Measurements from ENCODE around the gene ATXN7L1. TPM values are rescaled to one million over a fixed set of nuclear protein-coding genes. Genes with fewer than 3 reads are reported as not detected.

The ATXN7L1 gene
- total RNA-seq, 1 donor from 2014 or later = 7.7 TPM

GRCh38 chr7:105689067-105689819, 187.2 kb downstream of the ATXN7L1 start:
- DNase-seq (ENCODE audit: low spot score in 2 of 2) = no peak
- FAIRE-seq = no peak

GRCh38 chr7:105688617-105689016, 187.8 kb downstream of the ATXN7L1 start:
- FAIRE-seq = no peak
- no peak for DNase-seq (ENCODE audit: low spot score in 2 of 2)

- DNase-seq (ENCODE audit: low spot score in 2 of 2) (no peak), FAIRE-seq (no peak)
Measured at GRCh38 chr7:105685161-105685560, 191.2 kb downstream of the ATXN7L1 start.

GRCh38 chr7:105682341-105683060, 193.9 kb downstream of the ATXN7L1 start:
- DNase-seq (ENCODE audit: low spot score in 2 of 2) = no peak
- no peak for FAIRE-seq

GRCh38 chr7:105680505-105681187, 195.8 kb downstream of the ATXN7L1 start:
- DNase-seq (ENCODE audit: low spot score in 2 of 2) (no peak), FAIRE-seq (no peak)

- no peak for DNase-seq (ENCODE audit: low spot score in 2 of 2)
Measured at GRCh38 chr7:105678811-105679495, 197.4 kb downstream of the ATXN7L1 start.

GRCh38 chr7:105677817-105678573, 198.4 kb downstream of the ATXN7L1 start:
- DNase-seq (ENCODE audit: low spot score in 2 of 2) = no peak
- no peak for FAIRE-seq

More at GRCh38 chr7:105678811-105679495, 197.4 kb downstream of the ATXN7L1 start:
- FAIRE-seq = no peak

- DNase-seq (ENCODE audit: low spot score in 2 of 2) (no peak), FAIRE-seq (no peak)
Measured at GRCh38 chr7:105677410-105677730, 199.0 kb downstream of the ATXN7L1 start.

- no peak for FAIRE-seq
Measured at GRCh38 chr7:105675934-105676371, 200.4 kb downstream of the ATXN7L1 start.

GRCh38 chr7:105674200-105674920, 202.0 kb downstream of the ATXN7L1 start:
- FAIRE-seq (no peak), DNase-seq (ENCODE audit: low spot score in 2 of 2) (no peak)

More at GRCh38 chr7:105675934-105676371, 200.4 kb downstream of the ATXN7L1 start:
- DNase-seq (ENCODE audit: low spot score in 2 of 2) = no peak

GRCh38 chr7:105673367-105674084, 202.9 kb downstream of the ATXN7L1 start:
- FAIRE-seq = no peak

GRCh38 chr7:105672801-105673200, 203.6 kb downstream of the ATXN7L1 start:
- DNase-seq (ENCODE audit: low spot score in 2 of 2) (no peak), FAIRE-seq (no peak)

More at GRCh38 chr7:105673367-105674084, 202.9 kb downstream of the ATXN7L1 start:
- no peak for DNase-seq (ENCODE audit: low spot score in 2 of 2)

GRCh38 chr7:105666324-105666723, 210.1 kb downstream of the ATXN7L1 start:
- FAIRE-seq = no peak
- no peak for DNase-seq (ENCODE audit: low spot score in 2 of 2)

- no peak for DNase-seq (ENCODE audit: low spot score in 2 of 2)
- no peak for FAIRE-seq
Measured at GRCh38 chr7:105665684-105666083, 210.7 kb downstream of the ATXN7L1 start.

- FAIRE-seq = no peak
- DNase-seq (ENCODE audit: low spot score in 2 of 2) = no peak
Measured at GRCh38 chr7:105664816-105665525, 211.4 kb downstream of the ATXN7L1 start.

- FAIRE-seq = no peak
- DNase-seq (ENCODE audit: low spot score in 2 of 2) = no peak
Measured at GRCh38 chr7:105662998-105663397, 213.4 kb downstream of the ATXN7L1 start.

GRCh38 chr7:105661625-105662024, 214.8 kb downstream of the ATXN7L1 start:
- FAIRE-seq (no peak), DNase-seq (ENCODE audit: low spot score in 2 of 2) (no peak)

GRCh38 chr7:105656922-105657521, 219.4 kb downstream of the ATXN7L1 start:
- DNase-seq (ENCODE audit: low spot score in 2 of 2) (no peak), FAIRE-seq (no peak)

Data from frontal cortex (tissue), 4 donors.